ENCODE results near the gene CAMTA1. TPM values are rescaled to one million over a fixed set of nuclear protein-coding genes. Genes with fewer than 3 reads are reported as not detected.

Gene CAMTA1
- total RNA-seq, 1 donor from 2014 or later = 115 TPM

DNA sequence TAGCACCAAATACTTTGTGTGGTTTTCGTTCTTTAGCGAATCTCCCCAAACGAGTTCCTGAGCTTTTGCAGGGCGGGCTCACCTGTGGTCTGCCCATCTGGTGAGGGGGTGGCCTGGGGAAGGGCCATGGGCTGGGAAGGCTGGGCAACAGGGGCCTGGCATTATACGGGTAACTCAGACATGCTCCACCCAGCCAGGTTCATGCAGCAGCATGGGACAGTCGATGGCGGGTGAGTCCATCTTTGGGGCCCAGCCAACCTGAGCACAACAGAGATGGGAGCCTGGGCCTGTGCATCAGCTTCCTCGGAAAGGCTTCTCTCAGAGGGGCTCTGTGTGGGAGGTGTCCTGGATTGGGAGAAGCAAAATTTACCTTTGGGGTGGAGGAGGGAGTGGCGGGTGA, 302.6 kb downstream of the CAMTA1 start:
- DNase-seq = no peak

DNA sequence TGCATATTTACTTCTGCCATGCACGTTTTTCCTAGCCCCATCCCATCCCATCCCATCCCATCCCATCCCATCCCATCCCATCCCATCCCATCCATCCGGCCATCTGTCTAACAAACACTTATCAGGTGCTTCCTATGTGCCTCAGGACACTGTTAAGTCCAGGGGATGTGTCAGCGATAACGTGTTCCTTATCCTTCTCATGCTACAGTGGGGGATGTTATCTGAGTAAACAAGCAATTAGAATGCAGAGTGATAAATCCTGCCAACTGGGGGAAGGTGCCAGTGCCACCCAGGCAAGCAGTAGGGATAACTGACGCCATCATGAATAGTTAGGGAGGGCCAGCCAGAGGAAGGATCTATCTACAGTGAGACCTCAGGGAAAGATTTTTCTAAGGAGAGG, 304.2 kb downstream of the CAMTA1 start:
- DNase-seq = no peak

- no peak for DNase-seq
Measured at GRCh38 chr1:7093297-7093696, 308.0 kb downstream of the CAMTA1 start.

DNA sequence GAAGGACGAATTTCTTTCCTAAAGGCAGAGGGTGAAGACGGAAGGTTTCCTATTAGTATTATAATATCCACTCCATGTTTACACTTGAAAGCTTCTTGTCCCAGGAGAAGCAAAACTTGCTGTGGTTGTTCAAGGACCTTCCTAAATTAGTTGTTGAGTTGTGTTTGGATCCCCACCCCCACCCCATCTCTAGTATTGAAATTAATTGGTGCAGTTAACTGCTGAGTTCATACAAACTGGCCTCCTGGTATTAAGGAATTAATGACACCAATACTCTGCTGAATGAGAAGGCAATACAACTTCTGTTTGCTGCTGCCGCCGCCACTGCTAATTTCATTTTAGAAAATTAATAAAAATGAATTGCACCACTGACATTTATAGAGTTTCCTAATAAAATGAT, 308.8 kb downstream of the CAMTA1 start:
- no peak for DNase-seq

GRCh38 chr1:7094509-7094908, 309.3 kb downstream of the CAMTA1 start:
- no peak for DNase-seq

GRCh38 chr1:7095343-7095964, 310.2 kb downstream of the CAMTA1 start:
- no peak for DNase-seq

GRCh38 chr1:7097938-7098592, 312.8 kb downstream of the CAMTA1 start:
- no peak for DNase-seq

DNA sequence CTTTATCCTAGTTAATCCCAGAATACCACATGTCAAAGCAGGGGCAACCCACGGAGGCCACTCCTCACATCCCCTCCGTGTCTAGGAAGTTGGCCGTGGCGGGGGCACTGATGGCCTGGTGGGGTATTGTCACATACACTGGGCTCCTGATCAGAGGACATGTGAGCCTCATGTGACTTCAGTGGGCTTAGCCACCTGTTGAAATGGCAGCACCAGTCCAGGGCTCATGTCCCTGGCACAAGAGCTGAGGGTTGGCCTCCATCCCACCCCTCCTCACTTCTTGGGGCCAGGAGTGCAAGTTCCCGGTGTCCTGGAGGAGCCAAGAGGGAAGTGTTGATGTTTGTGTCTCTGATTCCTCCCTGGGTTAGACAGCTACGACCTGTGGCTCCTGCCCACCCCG, 313.4 kb downstream of the CAMTA1 start:
- no peak for DNase-seq

DNA sequence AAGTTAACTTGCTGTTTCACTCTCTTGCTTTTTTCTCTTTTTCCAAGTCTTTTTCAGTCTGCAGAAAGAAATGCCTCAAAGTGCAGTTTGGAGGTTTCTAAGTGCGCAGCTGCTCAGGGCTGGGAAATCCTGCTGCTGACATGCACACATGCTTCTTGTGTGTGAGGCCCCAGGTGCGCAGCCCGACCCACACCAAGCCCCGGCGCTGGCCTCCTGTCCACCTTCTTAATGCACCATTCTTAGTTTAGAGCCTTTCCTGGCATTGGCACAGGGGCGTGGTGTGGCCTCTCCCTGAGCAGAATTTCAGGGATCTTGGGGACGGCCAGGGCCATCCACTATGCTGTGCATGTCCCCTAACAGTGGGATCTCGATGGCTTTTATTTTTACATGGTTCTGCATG, 315.2 kb downstream of the CAMTA1 start:
- no peak for DNase-seq

DNA sequence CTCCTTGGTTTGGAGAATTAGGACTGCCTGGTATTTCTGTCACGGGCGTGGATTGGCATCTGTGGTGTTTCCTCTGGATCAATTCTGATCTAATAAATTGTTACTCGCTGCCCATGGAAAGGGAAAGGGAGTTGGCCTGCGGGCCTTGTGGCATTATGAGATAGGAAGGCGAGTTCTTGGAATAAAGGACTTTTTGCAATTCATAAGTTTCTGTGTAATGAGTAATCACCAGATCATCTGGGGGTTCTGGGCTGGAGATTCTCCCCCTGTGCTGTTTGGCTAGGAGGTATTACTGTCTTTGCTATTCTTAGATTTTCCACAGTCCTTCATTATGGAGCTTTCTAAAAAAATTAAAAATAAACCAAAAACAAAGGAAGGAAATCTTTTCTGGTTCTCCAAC, 315.9 kb downstream of the CAMTA1 start:
- no peak for DNase-seq

DNA sequence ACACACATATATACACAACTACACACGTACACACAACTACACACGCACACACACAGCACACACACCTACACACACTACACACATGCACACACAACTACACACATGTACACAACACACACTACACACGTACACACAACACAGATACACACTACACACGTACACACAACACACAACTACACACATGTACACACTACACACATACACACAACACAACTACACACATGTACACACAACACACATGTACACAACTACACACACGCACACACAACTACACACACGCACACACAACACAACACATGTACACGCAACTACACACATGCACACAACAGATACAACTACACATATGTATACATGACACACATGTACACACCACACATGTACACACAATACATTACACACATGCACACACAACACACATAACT, 318.1 kb downstream of the CAMTA1 start:
- no peak for DNase-seq

DNA sequence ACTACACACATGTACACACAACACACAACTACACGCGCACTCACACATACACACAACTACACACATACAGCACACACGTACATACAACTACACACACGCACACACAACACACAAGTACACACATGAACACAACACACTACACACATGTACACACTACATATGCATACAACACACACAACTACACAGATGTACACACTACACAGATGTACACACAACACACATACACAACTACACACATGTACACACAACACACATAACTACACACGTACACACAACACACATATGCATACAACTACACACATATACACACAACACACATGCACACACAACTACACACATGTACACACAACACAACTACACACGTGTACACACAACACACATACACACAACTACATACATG, 318.6 kb downstream of the CAMTA1 start:
- DNase-seq = no peak

GRCh38 chr1:7104339-7104738, 319.1 kb downstream of the CAMTA1 start:
- DNase-seq = no peak

- DNase-seq = no peak
Measured at GRCh38 chr1:7105269-7105668, 320.0 kb downstream of the CAMTA1 start.

- DNase-seq = no peak
Measured at GRCh38 chr1:7106442-7107108, 321.3 kb downstream of the CAMTA1 start.

- DNase-seq = no peak
Measured at GRCh38 chr1:7107109-7107830, 322.0 kb downstream of the CAMTA1 start.

DNA sequence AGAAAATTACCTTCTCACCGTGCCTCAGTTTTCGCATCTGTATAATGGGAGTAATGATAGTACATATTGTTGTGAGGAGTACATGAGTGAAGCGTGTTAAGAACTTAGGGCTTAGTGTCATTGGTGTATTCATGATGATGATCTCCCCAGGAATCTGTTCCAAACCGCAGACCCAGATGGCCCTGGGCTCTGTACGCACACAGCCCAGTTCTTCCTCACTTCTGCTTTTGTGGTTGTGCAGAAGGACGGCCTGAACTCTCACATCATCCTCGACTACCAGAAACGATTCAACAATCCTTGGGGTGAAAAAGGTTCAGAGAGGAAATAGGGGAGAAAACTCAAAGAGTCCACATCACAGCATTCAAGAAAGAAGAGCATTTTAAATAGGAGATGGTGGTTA, 323.0 kb downstream of the CAMTA1 start:
- no peak for DNase-seq

DNA sequence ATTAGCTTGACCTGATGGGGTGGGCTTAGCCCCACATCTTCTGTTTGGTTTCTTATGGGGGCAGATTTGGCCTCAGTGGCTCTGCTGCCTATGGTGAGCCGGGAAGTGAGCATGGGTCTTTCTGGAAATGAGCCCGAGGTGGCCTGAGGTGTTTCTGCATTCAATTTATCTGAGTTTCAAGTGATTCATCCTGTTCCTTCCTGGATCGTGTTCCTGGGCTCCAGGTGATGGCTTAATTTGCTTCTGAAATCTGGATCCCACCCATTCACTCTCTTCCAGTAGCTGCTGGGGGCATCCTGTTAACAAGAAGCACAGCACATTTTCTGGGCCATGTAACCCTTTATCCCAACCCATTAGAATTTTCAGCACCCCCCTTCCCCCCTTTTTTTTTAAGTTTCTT, 324.6 kb downstream of the CAMTA1 start:
- DNase-seq = no peak

DNA sequence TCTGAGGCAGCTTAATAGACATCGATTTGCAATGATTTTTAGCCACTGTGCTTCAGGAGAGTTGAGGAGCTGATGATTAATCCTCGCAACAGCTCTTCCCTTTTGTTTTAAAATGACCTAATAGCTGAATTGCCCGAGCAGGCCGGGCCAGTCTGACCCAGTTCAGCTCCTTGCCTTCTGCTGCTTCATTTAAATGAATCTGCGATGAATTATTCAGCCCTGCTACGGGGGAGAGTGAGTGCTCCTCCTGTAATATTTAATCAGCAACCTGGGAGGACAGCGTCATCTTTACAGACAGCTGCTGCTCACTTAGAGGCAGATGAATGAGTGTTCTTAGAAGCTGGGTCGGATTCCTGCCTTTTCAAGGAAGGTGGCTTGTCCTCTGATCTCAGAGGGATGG, 325.1 kb downstream of the CAMTA1 start:
- no peak for DNase-seq

- DNase-seq = no peak
Measured at GRCh38 chr1:7111853-7112252, 326.6 kb downstream of the CAMTA1 start.

DNA sequence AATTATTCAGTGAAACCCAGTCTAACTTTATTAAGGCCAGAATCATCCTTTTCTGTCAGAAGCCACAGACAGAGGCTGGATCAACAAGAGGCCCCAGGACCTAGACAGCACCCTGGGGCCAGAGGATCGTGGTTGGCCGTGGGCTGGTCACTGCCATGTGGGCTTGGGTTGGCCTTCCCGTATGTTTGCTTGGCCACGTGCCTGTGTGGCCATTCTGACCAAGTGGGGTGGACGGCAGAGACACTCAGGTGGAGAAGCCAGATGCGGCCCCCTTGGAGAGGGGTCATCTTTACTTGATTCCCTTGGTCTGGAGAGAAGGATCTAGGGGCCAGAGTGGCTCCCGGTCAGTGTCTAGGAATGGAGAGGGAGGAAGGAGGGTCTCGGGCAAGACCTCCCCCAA, 327.9 kb downstream of the CAMTA1 start:
- DNase-seq = no peak

- DNase-seq = no peak
Measured at GRCh38 chr1:7113822-7114221, 328.6 kb downstream of the CAMTA1 start.

- no peak for DNase-seq
Measured at GRCh38 chr1:7116001-7116400, 330.7 kb downstream of the CAMTA1 start.

Measured in occipital lobe (tissue), 2 donors.